Astrocyte of the spinal cord (primary cell): ENCODE measurements around the gene LVRN.

Experiments
- DNase-seq: peaks from one replicate; pipeline ENCODE4 v3.0.0; 2011; ENCODE audit warnings: low read depth, low spot score
- H3K4me3 ChIP-seq: 2 replicates; pipeline ENCODE4 v1.5.1; 2011; ENCODE audit warnings: low read depth, mild to moderate bottlenecking, low read length, moderate library complexity
- CTCF ChIP-seq: IDR thresholded peaks from 2 replicates; pipeline ENCODE4 v1.5.1; 2012; ENCODE audit warnings: low read depth, mild to moderate bottlenecking, low read length, inconsistent platforms
- in situ Hi-C: cut with HindIII; loops from 2 replicates; pipeline ENCODE4 v1.10.0; 2017; ENCODE audit warnings: low sequenced_read_pairs

LVRN gene

GRCh38 chr5:116076496-116076895, 114.2 kb downstream of the LVRN start:
- H3K4me3 ChIP-seq = no peak overlapping the region
- DNase-seq = no peak
- TF ChIP-seq CTCF = no peak
- in situ Hi-C loops = no loop called here
